OCI-LY7 (cell line): ENCODE data around the gene NUP210.

ENCODE experiments used
- EZH2phosphoT487 ChIP-seq: fragments of 200-600 bp; sonication (generic); IDR thresholded peaks from 2 replicates; pipeline ENCODE4 v1.6.1; 2018; ENCODE audit warnings: low read depth, borderline replicate concordance, mild to moderate bottlenecking, mixed run types, antibody characterized with exemption, low read length, moderate library complexity, mixed read lengths
- TF ChIP-seq, protein P1 (sequence below): fragments of 200-600 bp; sonication (generic); conservative IDR thresholded peaks from 2 replicates; pipeline ENCODE4 v1.5.1; 2014; ENCODE audit warnings: mild to moderate bottlenecking, antibody characterized with exemption, low read length, moderate library complexity, mixed read lengths

DNA sequence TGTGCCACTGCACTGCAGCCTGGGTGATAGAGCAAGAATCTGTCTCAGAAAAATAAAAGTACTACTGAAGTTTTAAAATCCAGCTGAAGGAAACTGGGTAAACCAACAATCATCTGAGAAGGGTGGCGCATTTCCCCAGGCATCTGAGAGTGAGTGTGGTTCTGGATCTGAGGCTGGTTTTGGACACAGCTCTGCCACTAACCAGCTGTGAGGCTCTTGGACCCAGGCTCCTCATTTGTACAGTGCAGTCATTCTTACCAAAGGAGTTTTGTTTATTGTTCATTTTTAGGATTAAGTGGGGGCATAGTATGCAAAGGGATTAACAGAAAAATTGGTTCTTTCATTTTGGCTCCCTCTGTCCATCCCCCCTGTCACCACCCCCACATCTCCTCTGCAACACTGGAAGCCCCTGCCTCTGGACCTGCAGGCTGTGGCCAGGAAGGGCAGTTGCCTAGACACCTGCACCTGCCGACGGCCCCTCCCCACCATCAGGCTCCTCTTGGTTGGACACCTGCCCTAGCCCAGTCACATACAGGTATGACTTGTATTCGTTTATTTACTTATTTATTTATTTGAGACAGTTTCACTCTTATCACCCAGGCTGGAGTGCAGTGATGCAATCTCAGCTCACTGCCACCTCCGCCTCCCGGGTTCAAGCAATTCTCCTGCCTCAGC, 8.8 kb downstream of the NUP210 start:
- TF ChIP-seq, protein P1, sequence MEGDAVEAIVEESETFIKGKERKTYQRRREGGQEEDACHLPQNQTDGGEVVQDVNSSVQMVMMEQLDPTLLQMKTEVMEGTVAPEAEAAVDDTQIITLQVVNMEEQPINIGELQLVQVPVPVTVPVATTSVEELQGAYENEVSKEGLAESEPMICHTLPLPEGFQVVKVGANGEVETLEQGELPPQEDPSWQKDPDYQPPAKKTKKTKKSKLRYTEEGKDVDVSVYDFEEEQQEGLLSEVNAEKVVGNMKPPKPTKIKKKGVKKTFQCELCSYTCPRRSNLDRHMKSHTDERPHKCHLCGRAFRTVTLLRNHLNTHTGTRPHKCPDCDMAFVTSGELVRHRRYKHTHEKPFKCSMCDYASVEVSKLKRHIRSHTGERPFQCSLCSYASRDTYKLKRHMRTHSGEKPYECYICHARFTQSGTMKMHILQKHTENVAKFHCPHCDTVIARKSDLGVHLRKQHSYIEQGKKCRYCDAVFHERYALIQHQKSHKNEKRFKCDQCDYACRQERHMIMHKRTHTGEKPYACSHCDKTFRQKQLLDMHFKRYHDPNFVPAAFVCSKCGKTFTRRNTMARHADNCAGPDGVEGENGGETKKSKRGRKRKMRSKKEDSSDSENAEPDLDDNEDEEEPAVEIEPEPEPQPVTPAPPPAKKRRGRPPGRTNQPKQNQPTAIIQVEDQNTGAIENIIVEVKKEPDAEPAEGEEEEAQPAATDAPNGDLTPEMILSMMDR, result no peak
- TF ChIP-seq EZH2phosphoT487, result no peak
